ENCODE results near the gene DQX1. TPM values are rescaled to one million over a fixed set of nuclear protein-coding genes. Genes with fewer than 3 reads are reported as not detected.

Gene DQX1
- total and polyA plus RNA-seq, 8 donors: 0.13 to 0.54 (median 0.25) TPM

GRCh38 chr2:74513605-74514367, 12.2 kb downstream of the DQX1 start:
- Histone ChIP-seq H3K36me3 (no peaks in the 10 kb centered on the region), H3K27ac (no peak overlapping the region), H3K4me1 (peaks cover 11 to 35% of the 10 kb centered on the region in 2 donors), H3K9me3 (no peaks in the 10 kb centered on the region), H3K27me3 (peaks cover 95 to 100% of the 10 kb centered on the region in 2 donors), H3K4me3 (no peak overlapping the region)
- DNase-seq: no peak
- ATAC-seq: no peak
- TF ChIP-seq CTCF (IDR thresholded peaks at IDR 0.05): no peak
- intact Hi-C loops (cut with DNase I): no loop called here

- no peak overlapping the region for H3K4me3 ChIP-seq
- peaks cover 17 to 40% of the 10 kb centered on the region in 2 donors for H3K4me1 ChIP-seq
- ATAC-seq (no peak), DNase-seq (no peak)
- H3K27me3 ChIP-seq: peaks cover 91 to 100% of the 10 kb centered on the region in 2 donors
- H3K36me3 ChIP-seq: no peaks in the 10 kb centered on the region
- H3K9me3 ChIP-seq: no peaks in the 10 kb centered on the region
- intact Hi-C loops (cut with DNase I): no loop called here
- no peak for TF ChIP-seq CTCF (IDR thresholded peaks at IDR 0.05)
- H3K27ac ChIP-seq: no peak overlapping the region
Observed at GRCh38 chr2:74512744-74513604, 13.1 kb downstream of the DQX1 start.

GRCh38 chr2:74511104-74511989, 14.7 kb downstream of the DQX1 start:
- Histone ChIP-seq H3K36me3 (peaks cover 0 to under 1% of the 10 kb centered on the region in 2 donors), H3K4me1 (peaks cover 16 to 42% of the 10 kb centered on the region in 2 donors), H3K4me3 (no peak overlapping the region), H3K27me3 (peaks cover 75 to 83% of the 10 kb centered on the region in 2 donors), H3K9me3 (no peaks in the 10 kb centered on the region), H3K27ac (no peak overlapping the region)
- ATAC-seq: no peak
- no peak for DNase-seq
- intact Hi-C loops (cut with DNase I): no loop called here
- no peak for TF ChIP-seq CTCF (IDR thresholded peaks at IDR 0.05)

GRCh38 chr2:74510272-74510671, 15.8 kb downstream of the DQX1 start:
- intact Hi-C loops (cut with DNase I): no loop called here
- no peaks in the 10 kb centered on the region for H3K9me3 ChIP-seq
- peaks cover 64 to 73% of the 10 kb centered on the region in 2 donors for H3K27me3 ChIP-seq
- H3K36me3 ChIP-seq: peaks cover 0 to 12% of the 10 kb centered on the region in 2 donors
- no peak for DNase-seq
- TF ChIP-seq CTCF (IDR thresholded peaks at IDR 0.05): no peak
- peaks cover 21 to 42% of the 10 kb centered on the region in 2 donors for H3K4me1 ChIP-seq
- H3K27ac ChIP-seq: no peak overlapping the region
- ATAC-seq: no peak
- H3K4me3 ChIP-seq: no peak overlapping the region
